GM18951 (cell line): ENCODE data around the gene DPEP1.

Experiments
- POLR2A ChIP-seq: IDR thresholded peaks from 4 replicates; pipeline ENCODE4 v1.6.1; 2011; ENCODE audit warnings: mild to moderate bottlenecking; ENCODE audit not compliant: insufficient read length, insufficient read depth; ENCODE audit errors: extremely low read depth
- in situ Hi-C: fragments of 300-500 bp; cut with MboI; formaldehyde crosslinking; loops from one replicate; pipeline ENCODE4 v1.12.0; 2022; ENCODE audit warnings: low sequenced_read_pairs, mixed read lengths, inconsistent platforms; ENCODE audit not compliant: unreplicated experiment

DPEP1 gene

DNA sequence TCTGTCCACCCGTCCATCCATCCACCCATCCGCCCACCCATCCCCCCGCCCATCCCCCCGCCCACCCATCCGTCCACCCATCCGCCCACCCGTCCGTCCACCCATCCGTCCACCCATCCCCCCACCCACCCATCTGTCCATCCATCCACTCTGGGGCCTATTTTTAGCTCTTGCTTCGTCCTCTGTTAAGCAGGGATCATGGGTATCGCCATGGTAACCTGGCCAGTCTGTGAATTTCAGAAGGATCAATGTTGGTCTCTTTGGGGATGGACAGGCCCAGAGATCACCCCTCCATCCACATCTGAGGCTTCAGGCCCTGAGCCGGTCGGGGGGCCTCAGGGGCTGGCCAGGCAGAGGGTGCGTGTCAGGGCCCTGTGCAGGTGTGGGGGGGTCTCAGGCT is 15.2 kb upstream of the DPEP1 start:
- in situ Hi-C loops, result no loop called here
- no peak for TF ChIP-seq POLR2A

DNA sequence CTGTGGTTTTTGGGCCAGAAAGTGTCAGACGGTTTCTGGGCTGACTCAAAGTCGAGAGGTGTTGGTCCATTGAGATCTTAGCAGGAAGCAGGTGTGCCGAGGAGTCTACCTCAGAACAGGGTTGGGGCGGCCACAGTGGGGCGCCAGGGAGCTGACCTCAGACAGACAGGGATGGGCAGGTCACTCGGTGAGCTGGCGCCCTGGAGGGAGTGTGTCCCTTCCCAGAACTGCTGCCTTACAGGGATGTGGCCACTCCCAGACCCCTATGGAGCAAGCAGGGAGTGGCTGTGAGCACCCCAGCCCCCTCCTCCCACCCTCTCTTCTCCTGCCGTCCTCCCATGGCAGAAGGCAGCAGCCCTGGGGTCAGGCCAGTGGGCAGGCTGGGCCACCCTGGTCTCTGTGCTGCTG is 14.0 kb upstream of the DPEP1 start:
- in situ Hi-C loops, result no loop called here
- TF ChIP-seq POLR2A, result no peak

DNA sequence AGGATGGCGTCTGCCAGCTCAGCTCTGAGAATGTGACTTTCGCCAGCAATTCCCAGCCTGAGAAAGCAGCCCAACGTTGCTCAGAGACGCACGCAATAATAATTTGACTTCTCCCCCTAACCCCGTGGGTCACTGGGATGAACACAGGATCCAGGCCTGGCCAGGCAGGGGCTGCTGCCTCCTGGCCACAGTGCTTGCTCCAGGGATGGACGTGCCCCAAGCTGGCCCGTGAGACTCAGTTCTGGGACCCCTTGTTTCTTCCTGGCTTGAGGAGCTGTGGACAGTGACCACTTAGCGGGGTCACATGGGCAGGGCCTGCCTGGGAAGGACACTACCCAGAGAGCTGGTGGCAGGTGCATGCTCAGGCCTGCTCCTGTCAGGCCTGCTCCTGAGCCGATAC is 13.5 kb upstream of the DPEP1 start:
- in situ Hi-C loops, result no loop called here

DNA sequence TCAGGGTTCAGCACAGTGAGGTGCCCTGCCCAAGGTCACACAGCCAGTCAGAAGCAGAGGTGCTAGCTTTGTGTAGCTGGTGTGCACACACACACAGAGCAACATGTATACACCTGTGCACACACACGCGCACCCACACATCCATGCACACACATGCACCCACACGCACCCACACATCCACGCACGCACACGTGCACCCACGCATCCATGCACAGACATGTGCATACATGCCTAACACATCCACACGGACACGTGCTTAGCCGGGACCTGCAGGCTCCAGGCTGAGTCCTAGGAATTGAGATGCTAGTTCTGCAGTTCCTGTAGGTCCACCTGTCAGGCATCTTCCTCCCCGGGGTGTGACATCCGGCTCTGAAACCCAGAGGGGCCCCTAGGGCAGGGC is 13.0 kb upstream of the DPEP1 start:
- in situ Hi-C loops, result no loop called here
- no peak for TF ChIP-seq POLR2A

More for the DNA sequence above, 13.5 kb upstream of the DPEP1 start:
- no peak for TF ChIP-seq POLR2A

DNA sequence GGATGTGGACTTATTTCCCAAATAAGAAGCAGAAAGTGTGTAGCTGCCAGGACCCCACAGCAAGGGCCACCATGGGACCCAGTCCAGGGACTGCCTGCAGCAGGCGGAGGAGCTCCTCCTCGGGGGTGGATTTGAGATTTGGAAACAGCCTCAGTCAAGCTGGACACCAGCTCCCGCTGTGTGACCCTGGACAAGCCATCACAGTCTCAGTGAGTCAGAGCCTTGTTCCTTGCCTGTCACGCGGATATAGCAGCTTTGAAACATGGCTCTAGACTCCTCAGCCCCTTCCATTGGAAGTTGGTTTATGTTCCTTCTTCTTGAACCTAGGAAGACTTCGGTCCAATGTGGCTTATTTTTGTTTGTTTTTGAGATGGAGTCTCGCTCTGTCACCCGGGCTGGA is 12.5 kb upstream of the DPEP1 start:
- TF ChIP-seq POLR2A, result no peak
- in situ Hi-C loops, result no loop called here

DNA sequence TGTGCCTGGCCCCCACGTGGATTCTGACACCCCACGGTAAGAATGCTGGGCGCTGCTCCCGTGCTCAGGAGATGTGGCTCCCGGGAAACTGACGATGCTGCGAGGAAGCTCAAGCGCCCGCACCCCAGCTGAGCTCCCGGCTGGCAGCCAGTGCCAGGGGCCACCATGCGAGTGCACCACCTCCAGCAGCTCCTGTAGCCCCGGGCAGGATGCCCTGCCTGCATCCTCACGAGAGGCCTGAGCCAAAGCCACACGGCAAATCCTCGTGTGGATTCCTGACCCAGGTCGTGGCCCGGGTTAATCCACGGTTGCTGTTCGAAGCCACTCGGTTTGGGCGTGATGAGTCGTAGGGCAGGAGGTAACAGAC is 11.6 kb upstream of the DPEP1 start:
- in situ Hi-C loops, result no loop called here
- TF ChIP-seq POLR2A, result no peak

DNA sequence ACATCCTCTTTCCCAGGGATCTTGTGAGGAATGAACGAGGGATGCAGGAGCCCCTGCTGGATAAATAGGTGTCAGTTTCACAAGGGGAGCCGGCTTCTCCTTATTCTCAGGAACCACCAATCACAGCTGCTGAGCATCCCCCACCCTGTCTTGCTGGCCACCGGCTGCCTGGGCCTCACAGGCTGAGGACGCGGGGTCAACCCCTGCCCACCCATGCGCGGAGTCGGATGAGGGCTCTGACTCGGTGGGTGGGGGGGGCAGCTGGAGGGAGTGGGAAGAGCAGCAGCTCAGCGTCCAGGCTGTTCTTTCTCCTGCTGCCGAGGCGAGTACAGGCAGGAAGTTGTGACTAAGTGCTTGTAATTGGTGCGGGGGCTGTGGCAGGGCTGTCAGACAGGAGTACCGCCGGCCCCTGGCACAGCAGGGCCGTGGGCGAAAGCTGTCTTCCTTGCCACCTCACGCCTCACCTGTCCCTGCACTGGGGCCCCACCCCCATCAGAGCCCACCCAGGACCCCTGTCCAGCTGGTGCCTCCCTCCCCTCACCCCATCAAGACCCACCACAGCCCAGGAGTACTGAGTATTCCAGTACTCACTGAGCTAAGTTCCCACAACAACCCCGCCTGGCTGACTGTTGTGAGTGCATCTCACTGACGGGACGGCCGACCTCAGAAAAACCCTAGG is 11.0 kb upstream of the DPEP1 start:
- in situ Hi-C loops, result no loop called here
- no peak for TF ChIP-seq POLR2A

DNA sequence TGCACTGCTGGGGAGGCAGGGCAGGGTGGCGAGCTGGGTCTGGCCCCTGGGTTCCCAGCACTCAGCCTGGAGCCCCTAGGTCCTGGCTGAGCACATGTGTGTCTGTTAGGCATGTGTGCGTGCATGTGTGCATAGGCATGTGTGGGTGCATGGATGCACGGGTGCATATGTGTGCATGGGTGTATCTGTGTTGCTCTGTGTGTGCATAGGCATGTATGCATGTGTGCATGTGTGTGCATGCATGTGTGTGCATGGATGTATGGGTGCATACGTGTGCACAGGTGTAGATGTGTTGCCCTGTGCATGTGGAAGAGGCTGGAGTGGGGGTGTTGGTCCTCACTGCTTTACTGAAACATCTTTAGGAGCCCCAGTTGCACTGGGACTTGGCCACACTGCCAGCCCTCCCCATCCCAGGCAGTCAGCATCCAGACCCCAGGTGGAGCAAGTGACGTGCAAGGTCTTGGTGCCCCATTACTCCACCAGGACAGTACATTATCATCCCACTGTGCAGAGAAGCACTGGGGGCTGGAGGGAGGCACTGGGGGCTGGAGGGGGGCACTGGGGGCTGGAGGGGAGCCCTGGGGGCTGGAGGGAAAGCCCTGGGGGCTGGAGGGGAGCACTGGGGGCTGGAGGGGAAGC is 10.4 kb upstream of the DPEP1 start:
- no peak for TF ChIP-seq POLR2A
- in situ Hi-C loops, result no loop called here

DNA sequence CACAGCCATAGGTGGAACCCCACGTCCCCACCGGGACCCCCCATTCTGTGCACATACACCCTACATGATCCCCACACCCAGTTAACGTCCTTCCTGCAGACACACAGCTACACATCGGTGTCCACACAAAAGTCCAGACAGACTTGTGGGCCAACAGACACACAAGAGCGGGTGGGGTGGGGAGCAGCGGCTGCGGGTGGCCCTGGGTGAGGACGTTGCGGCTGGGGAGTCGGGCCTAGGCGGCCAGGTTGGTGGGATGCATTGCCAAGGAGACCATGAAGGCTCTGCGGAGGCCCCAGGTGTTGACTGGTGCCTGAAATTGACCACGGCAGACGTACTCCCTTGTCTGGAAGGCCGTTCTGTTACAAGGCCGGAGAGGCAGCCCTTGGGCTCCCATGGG is 8.7 kb upstream of the DPEP1 start:
- in situ Hi-C loops, result no loop called here
- no peak for TF ChIP-seq POLR2A

DNA sequence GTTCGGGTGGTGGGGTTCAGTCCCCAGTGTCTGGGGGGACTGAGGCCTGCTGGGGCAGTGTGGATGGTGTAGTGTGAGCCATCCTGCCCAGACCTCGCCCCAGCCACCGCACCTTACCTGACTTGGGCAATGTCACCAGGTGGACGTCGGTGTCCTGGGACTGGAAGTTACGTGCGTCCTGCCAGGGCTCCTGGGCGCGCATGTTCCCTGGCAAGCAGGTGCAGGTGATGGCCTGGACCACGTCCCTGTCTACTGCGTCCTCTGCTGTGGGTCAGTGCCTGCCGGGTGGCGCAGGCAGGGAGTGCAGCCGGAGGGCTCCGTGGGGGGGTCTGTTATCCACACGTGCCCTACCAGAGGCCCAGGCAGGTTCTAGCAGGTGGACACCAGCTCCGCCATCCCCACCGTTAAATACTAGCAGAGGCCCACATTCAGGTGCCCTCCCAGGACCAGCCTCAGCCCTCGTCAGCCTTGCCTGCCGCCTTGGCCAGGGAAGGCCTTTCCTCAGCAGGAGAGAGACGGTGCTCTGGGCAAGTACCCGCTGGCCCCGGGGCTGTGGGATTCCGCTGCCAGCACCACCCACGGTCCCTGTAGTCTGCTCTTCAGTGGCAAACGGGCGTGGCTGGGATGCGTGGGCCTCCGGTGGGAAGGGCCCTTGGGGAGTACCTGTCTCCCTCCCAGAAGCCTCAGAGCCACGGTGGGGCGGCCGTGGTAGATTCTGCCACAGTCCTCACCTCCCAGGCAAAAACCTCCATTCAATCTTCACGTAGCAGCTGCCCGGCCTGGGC is 8.1 kb upstream of the DPEP1 start:
- no peak for TF ChIP-seq POLR2A
- in situ Hi-C loops, result no loop called here

DNA sequence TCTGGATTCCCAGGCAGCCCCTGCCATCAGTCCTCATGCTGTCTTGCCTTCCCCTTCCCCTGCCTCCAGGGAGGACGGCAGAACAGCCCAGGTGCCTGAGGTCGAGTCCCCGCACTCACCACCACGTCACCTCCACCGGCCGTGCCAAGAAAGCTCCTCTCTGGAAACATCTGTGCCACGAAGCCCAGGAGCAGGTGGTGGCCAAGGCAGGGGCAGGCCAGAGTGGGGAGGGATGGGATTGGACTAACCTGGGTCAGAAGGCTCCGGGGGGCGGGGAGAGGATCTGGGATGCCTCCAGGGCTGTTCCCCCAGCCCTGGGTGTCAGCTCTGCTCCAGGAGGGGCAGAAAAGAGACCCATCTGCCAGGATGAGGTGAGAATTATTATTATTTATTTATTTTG is 7.4 kb upstream of the DPEP1 start:
- in situ Hi-C loops, result no loop called here
- no peak for TF ChIP-seq POLR2A

DNA sequence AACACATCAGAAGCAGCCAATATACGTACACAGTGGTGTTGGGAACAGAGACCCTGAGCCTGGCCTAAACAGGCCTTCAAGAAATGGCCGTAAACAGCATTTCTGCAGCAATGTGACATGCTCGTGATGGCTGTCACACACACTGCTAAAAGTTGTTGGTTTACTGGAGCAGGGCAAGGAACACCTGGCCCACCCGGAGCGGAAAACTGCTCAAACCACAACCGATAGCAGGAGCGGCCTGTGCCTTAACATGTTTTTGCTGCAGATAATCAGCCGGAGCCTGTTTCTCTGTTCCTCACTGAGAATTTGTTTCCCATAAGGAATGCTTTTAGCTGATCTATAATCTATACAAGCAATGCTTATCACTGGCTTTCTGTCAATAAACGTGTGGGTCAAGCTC is 6.0 kb upstream of the DPEP1 start:
- no peak for TF ChIP-seq POLR2A
- in situ Hi-C loops, result no loop called here

DNA sequence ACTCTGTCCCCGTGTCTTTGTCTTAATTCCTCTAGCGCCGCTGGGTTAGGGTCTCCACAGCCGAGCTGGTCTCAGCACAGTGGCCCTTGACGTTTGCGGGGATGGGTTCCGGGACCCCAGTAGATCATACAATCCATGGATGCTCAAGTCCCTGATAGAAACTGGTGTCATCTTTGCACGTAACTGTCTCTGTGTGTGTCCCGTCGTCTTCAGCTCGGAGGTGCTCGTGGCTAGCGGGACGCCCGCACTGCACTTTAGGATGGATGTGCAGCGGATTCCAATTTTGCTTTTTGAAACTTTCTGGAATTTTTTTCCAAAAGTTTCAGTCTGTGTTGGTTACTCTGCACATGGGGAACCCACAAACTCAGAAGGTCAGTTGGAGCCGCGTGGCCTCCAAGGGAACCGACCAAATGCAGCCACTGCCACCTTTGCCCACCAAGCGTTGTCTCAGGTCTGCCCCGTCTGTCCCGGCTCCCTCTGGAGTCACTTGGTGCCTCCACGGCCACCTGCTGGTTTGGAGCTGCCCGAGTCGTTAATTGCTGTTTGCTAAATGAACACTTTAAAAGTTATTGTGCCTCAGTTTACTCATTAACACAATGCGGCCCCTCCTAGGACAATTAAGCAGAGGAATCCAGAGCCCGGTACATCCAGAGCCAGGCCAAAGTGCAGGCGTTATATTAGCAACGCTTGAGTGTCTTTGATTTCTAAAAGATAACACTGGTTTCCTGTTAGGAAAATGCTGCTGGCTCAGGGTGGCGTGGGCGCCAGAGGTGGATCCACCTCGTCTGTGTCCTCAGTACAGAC is 5.3 kb upstream of the DPEP1 start:
- TF ChIP-seq POLR2A, result no peak
- in situ Hi-C loops, result no loop called here
